ENCODE results near the gene JPH2.

GRCh38 chr20:44126445-44126844 is 60.5 kb downstream of the JPH2 start:
- TF ChIP-seq CTCF (IDR thresholded peaks at IDR 0.05; ENCODE audit: insufficient read depth, low read depth, low read length) (no peak), EZH2 (IDR thresholded peaks at IDR 0.05; ENCODE audit: insufficient read depth, low read length) (no peak)
